Liver (tissue), 9 donors: Measurements from ENCODE around the gene CCDC33. TPM values are rescaled to one million over a fixed set of nuclear protein-coding genes. Genes with fewer than 3 reads are reported as not detected.

Source experiments
- DNase-seq: peaks from one replicate; pipeline ENCODE4 v3.0.0-alpha.2; 2017; ENCODE audit warnings: low spot score
- H3K27ac ChIP-seq, 2 donors: one replicate each; pipeline ENCODE4 v1.7.0; 2013; ENCODE audit warnings: inconsistent platforms in 2 of 2, low read length in 2 of 2, control low read depth in 1 of 2, low read depth in 1 of 2, mild to moderate bottlenecking in 1 of 2
- H3K27me3 ChIP-seq, 4 donors: one replicate each; pipeline versions ENCODE4 v1.6.1 to v1.7.0; 2013; ENCODE audit warnings: low read length in 3 of 4, inconsistent platforms in 1 of 4, mild to moderate bottlenecking in 1 of 4, moderate library complexity in 1 of 4; ENCODE audit not compliant: control insufficient read depth in 4 of 4, insufficient read depth in 4 of 4
- H3K36me3 ChIP-seq, 4 donors: one replicate each; pipeline versions ENCODE4 v1.6.1 to v1.7.0; 2013; ENCODE audit warnings: low read length in 3 of 4, mild to moderate bottlenecking in 3 of 4, low read depth in 1 of 4, moderate library complexity in 1 of 4; ENCODE audit not compliant: control insufficient read depth in 4 of 4, insufficient read depth in 3 of 4
- H3K4me1 ChIP-seq, 4 donors: one replicate each; pipeline versions ENCODE4 v1.6.1 to v1.7.0; 2013; ENCODE audit warnings: low read length in 3 of 4, mild to moderate bottlenecking in 3 of 4, moderate library complexity in 1 of 4; ENCODE audit not compliant: control insufficient read depth in 4 of 4, insufficient read depth in 4 of 4
- H3K4me3 ChIP-seq, 3 donors: one replicate each; pipeline versions ENCODE4 v1.6.1 to v1.7.0; 2013; ENCODE audit warnings: low read length in 3 of 3, control low read depth in 1 of 3, low read depth in 1 of 3, mild to moderate bottlenecking in 1 of 3
- H3K9ac ChIP-seq, 2 donors: one replicate each; pipeline ENCODE4 v1.7.0; 2013; ENCODE audit warnings: low read length in 2 of 2, mild to moderate bottlenecking in 2 of 2, moderate library complexity in 2 of 2, control low read depth in 1 of 2, low read depth in 1 of 2
- H3K9me3 ChIP-seq, 4 donors: one replicate each; pipeline versions ENCODE4 v1.6.1 to v1.7.0; 2013; ENCODE audit warnings: low read length in 3 of 4; ENCODE audit not compliant: control insufficient read depth in 4 of 4
- EGR1 ChIP-seq, 2 donors: IDR thresholded peaks; 2 replicates each; pipeline ENCODE4 v1.6.1; 2016 to 2018; ENCODE audit warnings: antibody characterized with exemption in 2 of 2, low read depth in 2 of 2
- FOXA1 ChIP-seq: IDR thresholded peaks from 2 replicates; pipeline ENCODE4 v1.6.1; 2016; ENCODE audit warnings: antibody characterized with exemption
- FOXA2 ChIP-seq: IDR thresholded peaks from 2 replicates; pipeline ENCODE4 v1.6.1; 2016; ENCODE audit warnings: antibody characterized with exemption
- GABPA ChIP-seq, 2 donors: IDR thresholded peaks in 1 of 2; conservative IDR thresholded peaks in 1 of 2; 2 replicates each; pipeline ENCODE4 v1.6.1; 2016; ENCODE audit warnings: antibody characterized with exemption in 2 of 2, mild to moderate bottlenecking in 1 of 2, moderate library complexity in 1 of 2
- HNF4G ChIP-seq: IDR thresholded peaks from 2 replicates; pipeline ENCODE4 v1.6.1; 2016; ENCODE audit warnings: antibody characterized with exemption
- JUND ChIP-seq, 2 donors: IDR thresholded peaks; 2 replicates each; pipeline ENCODE4 v1.6.1; 2016; ENCODE audit warnings: antibody characterized with exemption in 2 of 2
- MAX ChIP-seq: IDR thresholded peaks from 2 replicates; pipeline ENCODE4 v1.6.1; 2016; ENCODE audit warnings: antibody characterized with exemption
- NR2F2 ChIP-seq: IDR thresholded peaks from 2 replicates; pipeline ENCODE4 v1.6.1; 2016; ENCODE audit warnings: antibody characterized with exemption
- RAD21 ChIP-seq, 2 donors: IDR thresholded peaks; 2 replicates each; pipeline ENCODE4 v1.6.1; 2016; ENCODE audit warnings: antibody characterized with exemption in 2 of 2, mild to moderate bottlenecking in 2 of 2
- REST ChIP-seq: IDR thresholded peaks from 2 replicates; pipeline ENCODE4 v1.6.1; 2016; ENCODE audit warnings: antibody characterized with exemption, mild to moderate bottlenecking
- RXRA ChIP-seq, 2 donors: IDR thresholded peaks; 2 replicates each; pipeline ENCODE4 v1.6.1; 2017 to 2018; ENCODE audit warnings: antibody characterized with exemption in 2 of 2, mild to moderate bottlenecking in 1 of 2
- SP1 ChIP-seq: IDR thresholded peaks from 2 replicates; pipeline ENCODE4 v1.6.1; 2018; ENCODE audit warnings: antibody characterized with exemption, mild to moderate bottlenecking
- TAF1 ChIP-seq: conservative IDR thresholded peaks from 2 replicates; pipeline ENCODE4 v1.6.1; 2016; ENCODE audit warnings: antibody characterized with exemption, mild to moderate bottlenecking
- YY1 ChIP-seq: IDR thresholded peaks from 2 replicates; pipeline ENCODE4 v1.6.1; 2016; ENCODE audit warnings: antibody characterized with exemption, mild to moderate bottlenecking
- ZBTB33 ChIP-seq: IDR thresholded peaks from 2 replicates; pipeline ENCODE4 v1.6.1; 2016; ENCODE audit warnings: antibody characterized with exemption
- WGBS: extraction: QIAGEN DNeasy Blood & Tissue Kit; methylation state at CpG from one replicate; pipeline ENCODE4 v1.1.7; 2013; 5-methylcytosine and 5-hydroxymethylcytosine counted together
- polyA plus RNA-seq, 2 donors: library from polyadenylated mRNA; stranded (reverse) in 1 of 2; unstranded in 1 of 2; fragments of 200-250 nt in 1 of 2; fragments of >200 nt in 1 of 2; fragmentation: Nextera tagmentation in 1 of 2; extraction: Ambion mirVana in 1 of 2; gene quantifications; one replicate each; pipeline versions ENCODE4 v1.2.1 to v1.2.3, GENCODE V29; 2013 to 2015
- total RNA-seq, 2 donors: library from RNA; depleted of rRNA; stranded (reverse); fragments of >200 nt; gene quantifications; one replicate each; pipeline ENCODE4 v1.2.3, GENCODE V29; 2014
- TF ChIP-seq, protein P1 (sequence below): fragments of 150-350 bp; IDR thresholded peaks from 2 replicates; pipeline ENCODE4 v1.5.1; 2017; ENCODE audit warnings: improper control_type of control experiment, low read depth, low read length; ENCODE audit not compliant: missing input control
- TF ChIP-seq, protein P2 (sequence below): IDR thresholded peaks from 2 replicates; pipeline ENCODE4 v1.6.1; 2016; ENCODE audit warnings: antibody characterized with exemption
- donor health status: healthy.
- donor health status: healthy.
- donor health status: healthy.
- donor health status: healthy.
- donor health status: healthy.

The CCDC33 gene
- total and polyA plus RNA-seq, 4 donors, result not detected

DNA sequence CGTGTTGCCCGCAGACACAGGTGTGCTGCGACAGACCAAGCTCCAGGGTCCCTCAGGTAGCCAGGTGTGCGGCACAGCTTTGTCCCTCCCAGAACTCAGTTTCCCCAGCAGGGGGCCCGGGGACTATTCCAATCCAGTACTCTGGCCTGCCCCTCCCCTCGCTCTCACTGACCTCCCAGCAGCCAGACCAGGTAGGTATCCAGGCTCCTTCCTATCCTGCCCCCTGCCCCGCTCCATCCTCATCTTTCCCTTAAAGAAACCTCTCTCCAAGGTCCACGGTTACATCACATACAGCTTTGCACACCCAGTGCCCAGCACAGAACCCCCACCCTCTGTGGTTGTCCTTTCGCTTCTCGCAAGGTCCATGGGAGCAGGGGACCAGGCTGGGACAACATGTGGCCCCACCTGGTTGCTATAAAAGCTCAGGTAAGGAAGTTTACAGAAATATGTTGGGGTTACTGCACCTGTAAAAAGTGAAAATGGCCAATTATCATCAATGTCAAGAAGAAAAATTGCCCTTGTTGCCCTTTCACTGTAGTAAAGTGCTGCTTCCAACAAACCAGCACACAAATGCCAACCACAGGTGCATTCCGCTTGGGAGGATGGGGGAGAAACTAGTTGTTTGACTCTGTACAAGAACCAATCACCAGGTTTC is 138.6 kb downstream of the CCDC33 start:
- Histone ChIP-seq H3K9me3 (no peaks in the 10 kb centered on the region), H3K4me3 (no peak overlapping the region), H3K27me3 (no peaks in the 10 kb centered on the region), H3K27ac (no peak overlapping the region), H3K9ac (no peak overlapping the region), H3K36me3 (no peaks in the 10 kb centered on the region), H3K4me1 (peaks cover 0 to 18% (median 11%) of the 10 kb centered on the region in 4 donors)
- TF ChIP-seq RAD21 (IDR thresholded peaks at IDR 0.05) (no peak), NR2F2 (no peak), YY1 (no peak), MAX (no peak), HNF4G (no peak), REST (no peak), EGR1 (IDR thresholded peaks at IDR 0.05; ENCODE audit: low read depth in 2 of 2) (no peak), GABPA (IDR thresholded peaks at IDR 0.05 in 1 of 2, conservative IDR thresholded peaks at IDR 0.05 in 1 of 2) (no peak), FOXA1 (no peak), SP1 (no peak), TAF1 (no peak), FOXA2 (no peak), JUND (IDR thresholded peaks at IDR 0.05) (no peak), RXRA (IDR thresholded peaks at IDR 0.05) (no peak), ZBTB33 (no peak)
- TF ChIP-seq, protein P1, sequence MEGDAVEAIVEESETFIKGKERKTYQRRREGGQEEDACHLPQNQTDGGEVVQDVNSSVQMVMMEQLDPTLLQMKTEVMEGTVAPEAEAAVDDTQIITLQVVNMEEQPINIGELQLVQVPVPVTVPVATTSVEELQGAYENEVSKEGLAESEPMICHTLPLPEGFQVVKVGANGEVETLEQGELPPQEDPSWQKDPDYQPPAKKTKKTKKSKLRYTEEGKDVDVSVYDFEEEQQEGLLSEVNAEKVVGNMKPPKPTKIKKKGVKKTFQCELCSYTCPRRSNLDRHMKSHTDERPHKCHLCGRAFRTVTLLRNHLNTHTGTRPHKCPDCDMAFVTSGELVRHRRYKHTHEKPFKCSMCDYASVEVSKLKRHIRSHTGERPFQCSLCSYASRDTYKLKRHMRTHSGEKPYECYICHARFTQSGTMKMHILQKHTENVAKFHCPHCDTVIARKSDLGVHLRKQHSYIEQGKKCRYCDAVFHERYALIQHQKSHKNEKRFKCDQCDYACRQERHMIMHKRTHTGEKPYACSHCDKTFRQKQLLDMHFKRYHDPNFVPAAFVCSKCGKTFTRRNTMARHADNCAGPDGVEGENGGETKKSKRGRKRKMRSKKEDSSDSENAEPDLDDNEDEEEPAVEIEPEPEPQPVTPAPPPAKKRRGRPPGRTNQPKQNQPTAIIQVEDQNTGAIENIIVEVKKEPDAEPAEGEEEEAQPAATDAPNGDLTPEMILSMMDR, result no peak
- TF ChIP-seq, protein P2, sequence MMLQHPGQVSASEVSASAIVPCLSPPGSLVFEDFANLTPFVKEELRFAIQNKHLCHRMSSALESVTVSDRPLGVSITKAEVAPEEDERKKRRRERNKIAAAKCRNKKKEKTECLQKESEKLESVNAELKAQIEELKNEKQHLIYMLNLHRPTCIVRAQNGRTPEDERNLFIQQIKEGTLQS, result no peak
- no peak for DNase-seq
- WGBS, result 26% methylated on average over 11 of the region's 11 CpGs
